H54 (cell line): Measurements from ENCODE around the gene MS4A8.
"Not testable (repeated sequence)": the region's sequence is repeated elsewhere in the genome, so short reads cannot be mapped to it uniquely, and the experiment has no call there.

Source experiments
- DNase-seq: peaks from one replicate; pipeline ENCODE4 v3.0.0; 2011; ENCODE audit warnings: low spot score, mixed read lengths; ENCODE audit not compliant: insufficient read length
- FAIRE-seq: peaks from 3 replicates; lab custom pipeline; 2011; peaks lifted over from hg19 to GRCh38; lab: Jason Lieb, UNC
- POLR2A ChIP-seq: IDR thresholded peaks from 2 replicates; pipeline ENCODE4 v1.6.1; 2011; ENCODE audit warnings: low read depth, mild to moderate bottlenecking, low read length

MS4A8 gene

GRCh38 chr11:60744114-60744513 is 44.7 kb downstream of the MS4A8 start:
- DNase-seq = no peak
- no peak for FAIRE-seq
- no peak for TF ChIP-seq POLR2A

- DNase-seq = no peak
- TF ChIP-seq POLR2A = 0 out of 2 replicates have a peak, but pooled peaks have one; percentile 11
- no peak for FAIRE-seq
Measured at GRCh38 chr11:60747359-60747873, 48.0 kb downstream of the MS4A8 start.

DNA sequence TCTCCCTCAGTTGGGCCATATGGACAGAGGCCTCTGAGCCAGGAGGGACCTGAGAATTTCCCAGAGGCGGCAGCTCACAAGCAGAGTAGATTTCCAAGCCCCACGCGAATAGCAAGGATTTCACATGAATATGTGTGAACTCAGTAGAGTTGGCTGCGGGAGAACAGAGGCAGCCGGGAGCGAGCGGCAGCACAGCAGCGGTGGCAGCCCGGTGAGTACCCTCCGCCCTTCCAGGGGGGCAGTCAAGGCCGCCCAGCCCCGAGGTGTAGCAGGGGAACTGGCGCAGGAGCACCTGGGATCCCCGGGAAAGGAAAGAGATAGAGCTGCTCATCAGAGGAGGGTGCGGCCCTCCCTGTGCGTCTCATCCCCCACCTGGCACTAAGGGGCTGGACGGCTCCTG is 48.8 kb downstream of the MS4A8 start:
- FAIRE-seq (no peak), DNase-seq (no peak)
- no peak for TF ChIP-seq POLR2A

GRCh38 chr11:60748821-60749220 is 49.4 kb downstream of the MS4A8 start:
- FAIRE-seq = no peak
- DNase-seq = no peak
- TF ChIP-seq POLR2A = no peak

DNA sequence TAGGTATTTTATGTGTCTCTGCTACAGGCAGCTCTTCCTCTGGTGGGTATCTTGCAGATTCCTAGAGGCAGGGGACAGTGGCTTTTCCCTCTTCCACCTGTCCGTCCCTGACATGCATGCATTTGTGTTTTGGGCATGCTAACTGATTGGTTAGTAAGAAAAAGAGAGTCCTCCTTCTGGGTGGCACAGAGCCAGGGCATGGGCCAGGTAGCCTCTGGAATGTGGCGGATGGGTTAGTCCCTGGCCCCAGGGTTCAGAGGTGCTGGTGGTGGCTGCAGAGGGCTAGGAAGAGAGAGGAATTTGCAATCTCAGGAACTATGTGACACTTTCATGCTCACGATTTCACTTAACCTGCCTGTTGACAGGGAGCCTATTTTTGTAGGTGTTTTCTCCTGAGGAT is 51.5 kb downstream of the MS4A8 start:
- FAIRE-seq (no peak), DNase-seq (no peak)
- TF ChIP-seq POLR2A = no peak

GRCh38 chr11:60753309-60753708 is 53.9 kb downstream of the MS4A8 start:
- no peak for TF ChIP-seq POLR2A
- FAIRE-seq (no peak), DNase-seq (no peak)

GRCh38 chr11:60754887-60755286 is 55.5 kb downstream of the MS4A8 start:
- no peak for TF ChIP-seq POLR2A
- FAIRE-seq (no peak), DNase-seq (no peak)

- FAIRE-seq = no peak
- TF ChIP-seq POLR2A = no peak
- peak; percentile 28 for DNase-seq
Measured at GRCh38 chr11:60756307-60757032, 57.1 kb downstream of the MS4A8 start, which contains the start of gene MS4A15. MS4A15 (plus strand) TSS chr11:60756867; CDS start chr11:60763734, 6,867 bp downstream.

- DNase-seq = no peak
- no peak for TF ChIP-seq POLR2A
- no peak for FAIRE-seq
Measured at GRCh38 chr11:60757231-60757800, 57.9 kb downstream of the MS4A8 start.

GRCh38 chr11:60758671-60759070 is 59.3 kb downstream of the MS4A8 start:
- DNase-seq, FAIRE-seq: not testable (repeated sequence)

DNA sequence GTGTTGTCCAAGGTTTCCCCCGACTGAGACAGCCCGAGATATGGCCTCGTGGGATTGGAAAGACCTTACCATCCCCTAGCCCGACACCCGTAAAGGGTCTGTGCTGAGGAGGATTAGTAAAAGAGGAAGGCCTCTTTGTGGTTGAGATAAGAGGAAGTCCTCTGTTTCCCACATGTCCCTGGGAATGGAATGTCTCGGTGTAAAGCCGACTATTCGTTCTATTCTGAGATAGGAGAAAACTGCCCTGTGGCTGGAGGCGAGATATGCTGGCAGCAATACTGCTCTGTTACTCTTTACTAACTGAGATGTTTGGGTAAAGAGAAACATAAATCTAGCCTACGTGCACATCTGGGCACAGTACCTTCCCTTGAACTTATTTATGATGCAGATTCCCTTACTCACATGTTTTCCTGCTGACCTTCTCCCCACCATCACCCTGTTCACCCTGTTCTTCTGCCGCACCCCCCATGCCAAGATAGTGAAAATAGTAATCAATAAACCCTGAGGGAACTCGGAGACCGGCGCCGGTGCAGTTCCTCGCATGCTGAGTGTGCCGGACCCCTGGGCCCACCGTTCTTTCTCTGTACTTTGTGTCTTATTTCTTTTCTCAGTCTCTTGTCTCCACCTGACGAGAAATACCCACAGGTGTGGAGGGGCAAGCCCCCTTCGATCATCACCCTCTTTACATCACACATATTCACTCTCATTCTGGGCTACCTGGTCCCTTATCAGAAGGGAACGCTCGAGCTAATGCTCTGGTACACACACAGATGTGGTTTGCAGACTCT is 60.2 kb downstream of the MS4A8 start:
- not testable (repeated sequence) for DNase-seq, FAIRE-seq

GRCh38 chr11:60761436-60762190 is 62.2 kb downstream of the MS4A8 start:
- DNase-seq = no peak
- no peak for FAIRE-seq
- no peak for TF ChIP-seq POLR2A
